ENCODE measurements around the gene HSPA8.

The HSPA8 gene

GRCh38 chr11:123051146-123051545 is 10.8 kb downstream of the HSPA8 start:
- no peak for DNase-seq (ENCODE audit: extremely low read depth in 1 of 2, low read depth in 1 of 2)

- DNase-seq (ENCODE audit: extremely low read depth in 1 of 2, low read depth in 1 of 2): no peak
Observed at GRCh38 chr11:123047947-123048293, 14.0 kb downstream of the HSPA8 start.

- DNase-seq (ENCODE audit: extremely low read depth in 1 of 2, low read depth in 1 of 2): no peak
Observed at GRCh38 chr11:123047266-123047946, 14.5 kb downstream of the HSPA8 start.

GRCh38 chr11:123046473-123047259 is 15.3 kb downstream of the HSPA8 start:
- no peak for DNase-seq (ENCODE audit: extremely low read depth in 1 of 2, low read depth in 1 of 2)

GRCh38 chr11:123045101-123045500 is 16.8 kb downstream of the HSPA8 start:
- DNase-seq (ENCODE audit: extremely low read depth in 1 of 2, low read depth in 1 of 2): no peak

GRCh38 chr11:123041185-123041584 is 20.8 kb downstream of the HSPA8 start:
- DNase-seq (ENCODE audit: extremely low read depth in 1 of 2, low read depth in 1 of 2): no peak

GRCh38 chr11:123040111-123040432 is 21.9 kb downstream of the HSPA8 start:
- DNase-seq (ENCODE audit: extremely low read depth in 1 of 2, low read depth in 1 of 2): no peak

GRCh38 chr11:123035831-123036230 is 26.1 kb downstream of the HSPA8 start:
- no peak for DNase-seq (ENCODE audit: extremely low read depth in 1 of 2, low read depth in 1 of 2)

GRCh38 chr11:123034597-123034996 is 27.3 kb downstream of the HSPA8 start:
- DNase-seq (ENCODE audit: extremely low read depth in 1 of 2, low read depth in 1 of 2): no peak

- DNase-seq (ENCODE audit: extremely low read depth in 1 of 2, low read depth in 1 of 2): no peak
Observed at GRCh38 chr11:123033895-123034294, 28.0 kb downstream of the HSPA8 start.

- no peak for DNase-seq (ENCODE audit: extremely low read depth in 1 of 2, low read depth in 1 of 2)
Observed at GRCh38 chr11:123030517-123030916, 31.4 kb downstream of the HSPA8 start.

GRCh38 chr11:123020968-123021367 is 41.0 kb downstream of the HSPA8 start:
- no peak for DNase-seq (ENCODE audit: extremely low read depth in 1 of 2, low read depth in 1 of 2)

GRCh38 chr11:123018702-123019101 is 43.2 kb downstream of the HSPA8 start:
- DNase-seq (ENCODE audit: extremely low read depth in 1 of 2, low read depth in 1 of 2): no peak

- no peak for DNase-seq (ENCODE audit: extremely low read depth in 1 of 2, low read depth in 1 of 2)
Observed at GRCh38 chr11:123011510-123011909, 50.4 kb downstream of the HSPA8 start.
